GM19023 (cell line): Measurements from ENCODE around the gene SCLY.

Experiments used
- ATAC-seq: cut with Tn5 transposase; IDR thresholded peaks from one replicate; pipeline ENCODE4 v1.9.1; 2021; ENCODE audit warnings: mild to moderate bottlenecking, moderate library complexity; ENCODE audit not compliant: unreplicated experiment

The SCLY gene

GRCh38 chr2:238124488-238125126 is 63.8 kb downstream of the SCLY start:
- no peak for ATAC-seq

- ATAC-seq: no peak
Measured at GRCh38 chr2:238125127-238125885, 64.5 kb downstream of the SCLY start.

GRCh38 chr2:238126338-238126737 is 65.5 kb downstream of the SCLY start:
- no peak for ATAC-seq

- no peak for ATAC-seq
Measured at GRCh38 chr2:238126775-238127164, 66.0 kb downstream of the SCLY start.

GRCh38 chr2:238127165-238128060 is 66.6 kb downstream of the SCLY start:
- no peak for ATAC-seq

- no peak for ATAC-seq
Measured at GRCh38 chr2:238128061-238128440, 67.2 kb downstream of the SCLY start.

GRCh38 chr2:238128534-238129001 is 67.8 kb downstream of the SCLY start:
- no peak for ATAC-seq

- no peak for ATAC-seq
Measured at GRCh38 chr2:238129166-238130010, 68.6 kb downstream of the SCLY start.

GRCh38 chr2:238130111-238130695 is 69.4 kb downstream of the SCLY start:
- ATAC-seq: no peak

GRCh38 chr2:238130696-238131628 is 70.2 kb downstream of the SCLY start:
- ATAC-seq: no peak

GRCh38 chr2:238131761-238132462 is 71.1 kb downstream of the SCLY start:
- ATAC-seq: no peak

- no peak for ATAC-seq
Measured at GRCh38 chr2:238132463-238133450, 72.0 kb downstream of the SCLY start.

- no peak for ATAC-seq
Measured at GRCh38 chr2:238133499-238134392, 72.9 kb downstream of the SCLY start.

- ATAC-seq: no peak
Measured at GRCh38 chr2:238134393-238134785, 73.6 kb downstream of the SCLY start.

GRCh38 chr2:238135601-238136150 is 74.9 kb downstream of the SCLY start:
- no peak for ATAC-seq
